Measurements from ENCODE around the gene IFNA21.
"Not testable (repeated sequence)": the region's sequence is repeated elsewhere in the genome, so short reads cannot be mapped to it uniquely, and the experiment has no call there.

The IFNA21 gene

GRCh38 chr9:21166560-21166959 is at the start of gene IFNA21:
Gene IFNA21, minus strand, starts transcription at chr9:21166660. Its CDS starts 48 bp downstream, at chr9:21166612.
- DNase-seq: not testable (repeated sequence)

DNA sequence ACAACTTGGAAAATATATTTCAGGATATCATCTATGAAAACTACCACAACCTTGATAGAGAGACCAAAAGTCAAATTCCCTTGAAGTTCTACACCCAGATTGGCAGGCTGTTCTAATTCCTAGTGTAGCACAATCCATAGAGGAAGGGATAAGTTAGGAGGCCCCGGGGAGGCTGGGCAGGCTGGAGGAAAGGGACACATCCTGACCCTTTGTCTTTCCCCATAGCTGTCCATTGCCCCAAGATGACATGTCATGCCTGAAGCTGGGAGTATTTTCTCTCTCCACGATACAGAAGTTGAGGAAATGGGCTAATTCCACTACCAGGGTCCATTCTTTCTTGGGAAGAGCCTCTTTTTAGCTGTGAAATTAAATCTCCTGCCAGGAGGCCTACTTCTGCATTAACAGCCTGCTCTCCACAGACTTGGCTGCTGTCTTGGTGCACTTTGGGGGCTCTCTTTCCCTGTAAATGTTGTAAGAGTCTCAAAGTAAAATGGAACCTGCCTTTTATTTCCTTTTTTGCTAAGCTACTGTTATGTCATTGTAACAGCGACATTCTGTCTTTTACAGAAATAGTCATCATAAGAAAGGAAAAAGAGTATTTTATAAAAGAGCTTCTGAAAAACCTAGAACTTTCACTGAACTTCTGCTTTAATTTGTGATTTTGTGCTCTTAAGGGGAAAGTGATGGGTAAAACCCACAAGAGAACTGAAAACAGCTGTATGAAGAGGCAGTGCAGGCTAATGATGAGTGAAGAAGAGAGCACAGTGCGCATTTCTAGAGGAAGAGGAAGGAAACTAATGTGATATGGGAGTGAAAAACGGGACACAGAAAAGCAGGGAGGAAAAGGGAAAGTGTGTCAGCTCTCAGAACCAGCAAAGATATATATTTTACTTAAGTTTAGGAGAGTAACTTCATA is 47.2 kb upstream of the IFNA21 start:
- not testable (repeated sequence) for DNase-seq

GRCh38 chr9:21212160-21212559 is 45.7 kb upstream of the IFNA21 start:
- not testable (repeated sequence) for DNase-seq

DNA sequence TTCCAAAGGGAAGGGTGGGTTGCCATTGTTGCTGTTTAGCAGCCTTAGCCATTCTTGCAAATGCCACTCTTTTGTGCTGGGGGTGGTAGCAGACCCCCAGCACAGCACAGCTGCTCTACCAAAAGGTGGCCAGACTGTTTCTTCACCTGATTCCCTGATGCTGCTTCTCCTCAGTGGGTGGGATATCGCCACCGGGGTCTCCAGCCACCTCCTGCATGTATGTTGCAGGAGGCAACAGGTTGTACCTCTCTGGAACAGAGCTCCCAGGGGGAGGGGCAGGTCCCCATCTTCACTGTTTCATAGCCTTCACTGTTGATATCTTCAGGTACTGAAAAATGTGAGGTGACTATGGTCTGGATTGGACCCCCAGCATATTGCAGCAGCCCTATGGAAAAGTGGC is 44.3 kb upstream of the IFNA21 start:
- DNase-seq: not testable (repeated sequence)

- DNase-seq: no peak
Measured at GRCh38 chr9:21210311-21210710, 43.9 kb upstream of the IFNA21 start.

GRCh38 chr9:21207043-21207442 is 40.6 kb upstream of the IFNA21 start, which contains the start of gene IFNA10:
Gene IFNA10, minus strand, starts transcription at chr9:21207143. Its CDS starts 46 bp downstream, at chr9:21207097.
- not testable (repeated sequence) for DNase-seq

- no peak for DNase-seq
Measured at GRCh38 chr9:21205204-21205603, 38.7 kb upstream of the IFNA21 start.

- not testable (repeated sequence) for DNase-seq
Measured at GRCh38 chr9:21202105-21202504, 35.6 kb upstream of the IFNA21 start, which contains the start of gene IFNA7. Gene IFNA7, minus strand, starts transcription at chr9:21202205. Its CDS starts 40 bp downstream, at chr9:21202165.

GRCh38 chr9:21194867-21195776 is 28.7 kb upstream of the IFNA21 start:
- not testable (repeated sequence) for DNase-seq

GRCh38 chr9:21187487-21187886 is 21.0 kb upstream of the IFNA21 start, which contains the start of gene IFNA4:
Gene IFNA4, minus strand, starts transcription at chr9:21187587. Its CDS starts 56 bp downstream, at chr9:21187531.
- not testable (repeated sequence) for DNase-seq

- not testable (repeated sequence) for DNase-seq
Measured at GRCh38 chr9:21182810-21183736, 16.6 kb upstream of the IFNA21 start.

DNA sequence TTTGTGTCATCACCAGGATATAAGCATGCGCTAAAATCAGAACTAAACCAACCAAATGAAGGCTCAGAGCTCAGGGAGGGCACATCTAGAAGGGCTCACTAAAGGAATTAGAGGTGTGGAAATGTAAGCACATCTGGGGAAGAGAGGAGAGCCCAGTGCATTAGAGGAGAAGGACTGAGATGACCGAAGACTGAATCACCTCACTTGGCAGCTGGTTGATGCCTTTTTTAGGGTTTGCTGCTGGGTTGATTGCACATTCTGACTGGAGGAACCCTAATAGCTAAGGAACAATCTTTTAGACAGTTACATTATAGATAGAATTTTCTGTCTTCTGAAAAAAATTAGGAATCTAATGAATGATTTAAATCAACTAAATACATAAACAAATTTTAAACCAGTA is 8.2 kb upstream of the IFNA21 start:
- DNase-seq: no peak

- no peak for DNase-seq
Measured at GRCh38 chr9:21172156-21172555, 5.7 kb upstream of the IFNA21 start.

DNA sequence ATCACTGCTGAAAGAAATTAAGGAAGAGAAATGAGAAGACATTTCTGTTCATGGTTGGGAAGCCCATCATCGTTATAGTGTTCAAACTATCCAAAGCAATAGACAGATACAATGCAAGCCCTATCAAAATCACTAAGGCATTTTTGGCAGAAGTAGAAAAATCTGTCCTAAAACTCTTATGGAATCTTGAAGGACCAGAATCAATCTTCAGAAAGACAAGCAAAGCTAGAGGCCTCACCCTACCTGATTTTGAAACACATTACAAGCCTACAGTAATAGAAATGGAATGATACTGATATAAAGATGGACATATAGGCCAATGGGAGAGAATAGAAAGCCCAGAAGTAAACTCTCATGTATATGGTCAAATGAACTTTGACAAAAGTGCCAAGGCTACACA is 4.9 kb upstream of the IFNA21 start:
- DNase-seq: no peak

DNA sequence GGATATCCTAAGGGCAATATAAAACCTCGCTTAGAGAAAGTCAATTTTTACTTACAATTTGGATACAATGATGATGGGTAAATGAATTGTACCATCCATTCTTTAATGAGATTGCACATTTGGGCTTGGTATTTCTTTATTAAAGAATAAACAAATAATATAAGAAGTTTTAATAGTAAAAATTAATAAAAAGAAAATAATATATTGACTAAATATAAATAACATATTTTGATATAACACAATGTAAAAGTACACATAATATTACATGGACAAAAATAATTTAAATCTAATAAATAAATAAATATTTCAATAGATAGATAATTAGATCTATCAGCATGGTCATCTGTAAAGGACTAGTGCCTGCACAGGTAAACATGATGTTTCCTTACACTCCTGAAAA is 944 bp downstream of the IFNA21 start:
- DNase-seq: no peak

DNA sequence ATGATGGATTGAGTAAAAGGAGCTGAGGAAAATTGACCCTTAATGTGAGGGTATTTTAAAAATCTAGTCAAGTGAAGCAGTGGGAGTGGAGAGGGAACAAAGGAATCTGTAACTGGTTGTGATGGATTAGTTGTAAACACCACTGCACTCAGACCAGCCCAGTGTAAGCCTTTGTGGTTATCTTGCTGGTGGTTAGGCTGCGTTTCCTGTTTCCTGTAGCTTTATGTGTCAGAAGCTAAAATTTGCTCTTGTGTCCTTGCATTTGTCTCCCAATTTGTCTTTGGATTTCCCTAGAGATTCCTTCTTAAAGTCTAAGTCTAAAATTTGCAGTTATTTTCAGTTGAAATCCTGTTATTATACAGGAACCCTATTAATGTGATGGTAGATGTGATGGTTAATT is 6.3 kb downstream of the IFNA21 start:
- DNase-seq: no peak

GRCh38 chr9:21155501-21155900 is 11.0 kb downstream of the IFNA21 start:
- DNase-seq: no peak

DNA sequence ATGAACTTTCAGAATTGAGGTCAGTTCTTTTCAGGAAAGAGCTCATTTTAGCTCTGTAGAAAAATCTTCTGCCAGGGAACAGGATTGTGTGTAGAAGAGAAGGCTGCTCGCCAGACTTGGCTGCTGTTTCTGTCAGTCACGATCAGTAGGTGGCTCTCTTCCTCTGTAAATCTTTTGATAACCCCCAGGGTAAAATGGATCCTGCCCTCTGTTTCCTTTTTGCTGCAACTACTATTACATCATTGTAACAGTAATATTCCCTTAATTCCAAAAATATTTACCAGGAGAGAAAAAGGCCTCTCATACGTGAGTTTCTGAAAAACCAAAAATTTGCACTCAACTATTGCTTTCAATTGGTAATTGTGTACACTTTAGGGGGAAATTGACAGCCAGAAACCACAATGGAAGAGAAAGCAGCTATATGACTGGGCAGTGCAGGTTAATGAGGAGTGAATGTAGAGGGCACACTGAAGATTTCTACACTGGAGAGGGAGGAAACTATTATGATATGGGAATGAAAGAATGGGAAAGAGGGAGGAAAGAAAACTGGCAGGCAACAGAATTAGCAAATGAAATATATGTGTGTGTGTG is 12.3 kb downstream of the IFNA21 start:
- no peak for DNase-seq

DNA sequence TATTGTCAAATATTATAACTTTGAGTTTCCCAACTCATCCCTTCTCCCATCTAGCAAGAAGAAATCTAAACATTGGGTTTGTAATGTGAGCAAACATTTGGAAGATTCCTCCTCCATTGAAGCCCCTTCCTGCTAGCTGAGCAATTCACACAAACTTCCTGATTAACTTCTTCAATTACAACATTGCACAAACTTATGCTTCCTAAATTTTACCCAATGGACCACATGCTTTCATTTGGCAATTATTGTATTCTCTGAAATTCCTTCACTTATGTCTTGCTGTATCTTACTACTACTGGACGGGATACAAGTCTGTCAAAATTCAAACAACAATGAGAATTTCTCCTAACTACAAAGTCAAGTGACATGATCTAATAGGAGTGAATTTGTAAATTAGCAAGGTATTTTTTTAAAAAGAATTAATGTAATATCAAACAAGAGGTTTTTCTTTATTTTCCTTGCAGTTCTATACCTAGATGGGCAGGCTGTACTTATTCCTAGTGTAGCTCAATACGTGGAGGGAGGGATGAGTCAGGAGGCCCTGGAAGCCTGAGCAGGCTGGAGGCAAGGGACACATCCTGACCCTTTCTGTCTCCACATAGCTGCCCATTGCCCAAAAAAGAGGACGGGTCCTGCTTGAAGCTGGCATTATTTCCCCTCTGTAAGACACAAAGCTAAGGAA is 13.0 kb downstream of the IFNA21 start:
- DNase-seq: no peak

DNA sequence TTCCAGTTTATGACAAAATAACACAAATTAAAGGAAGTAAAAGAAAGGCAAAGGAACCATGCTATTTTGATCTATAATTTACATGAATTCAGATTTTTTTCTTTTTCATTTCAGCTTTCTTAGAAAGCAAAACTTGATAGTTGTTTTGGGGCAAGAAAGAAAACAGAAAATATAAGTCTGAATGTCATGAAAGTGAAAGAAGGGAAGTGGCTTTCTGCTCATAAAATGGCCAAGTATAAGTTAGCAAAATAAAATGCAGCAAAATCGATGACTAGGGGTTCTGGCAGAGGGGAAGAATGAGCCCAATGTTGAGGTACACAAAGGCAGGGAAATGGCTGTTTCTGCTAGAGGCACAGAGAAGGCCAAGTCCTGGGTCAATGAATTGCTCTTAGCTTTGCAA is 21.9 kb downstream of the IFNA21 start:
- DNase-seq: no peak

GRCh38 chr9:21141427-21141882 is 25.0 kb downstream of the IFNA21 start, which contains the start of gene IFNW1:
Gene IFNW1, minus strand, starts transcription at chr9:21141832. Its CDS starts 262 bp downstream, at chr9:21141570.
- DNase-seq: no peak

Measured in NCI-H1105 treated with DMSO at 0.1 percent for 48 hours (cell line).